Fibroblast of villous mesenchyme (primary cell): Measurements from ENCODE around the gene SMARCC2. TPM values are rescaled to one million over a fixed set of nuclear protein-coding genes. Genes with fewer than 3 reads are reported as not detected.

ENCODE experiments used
- DNase-seq: peaks from one replicate; pipeline ENCODE4 v3.0.0-alpha.2; 2010; ENCODE audit warnings: low read depth
- H3K4me3 ChIP-seq: 2 replicates; pipeline ENCODE4 v1.5.1; 2011; ENCODE audit warnings: low read depth, mild to moderate bottlenecking, low read length
- CTCF ChIP-seq: IDR thresholded peaks from 2 replicates; pipeline ENCODE4 v1.5.1; 2012; ENCODE audit warnings: low read depth, mild to moderate bottlenecking, low read length; ENCODE audit not compliant: insufficient read depth
- total RNA-seq: library from RNA; depleted of rRNA; stranded (reverse); fragments of >200 nt; gene quantifications from 2 replicates; pipeline ENCODE4 v1.2.3, GENCODE V29; 2012

The SMARCC2 gene
- total RNA-seq, 1 donor, result 67.8 TPM

- no peak overlapping the region for H3K4me3 ChIP-seq
- DNase-seq, result no peak
- no peak for TF ChIP-seq CTCF
Observed at GRCh38 chr12:56124133-56124532, 65.2 kb downstream of the SMARCC2 start.

- TF ChIP-seq CTCF, result no peak
- no peak for DNase-seq
- H3K4me3 ChIP-seq, result no peak overlapping the region
Observed at GRCh38 chr12:56122637-56123036, 66.6 kb downstream of the SMARCC2 start.

DNA sequence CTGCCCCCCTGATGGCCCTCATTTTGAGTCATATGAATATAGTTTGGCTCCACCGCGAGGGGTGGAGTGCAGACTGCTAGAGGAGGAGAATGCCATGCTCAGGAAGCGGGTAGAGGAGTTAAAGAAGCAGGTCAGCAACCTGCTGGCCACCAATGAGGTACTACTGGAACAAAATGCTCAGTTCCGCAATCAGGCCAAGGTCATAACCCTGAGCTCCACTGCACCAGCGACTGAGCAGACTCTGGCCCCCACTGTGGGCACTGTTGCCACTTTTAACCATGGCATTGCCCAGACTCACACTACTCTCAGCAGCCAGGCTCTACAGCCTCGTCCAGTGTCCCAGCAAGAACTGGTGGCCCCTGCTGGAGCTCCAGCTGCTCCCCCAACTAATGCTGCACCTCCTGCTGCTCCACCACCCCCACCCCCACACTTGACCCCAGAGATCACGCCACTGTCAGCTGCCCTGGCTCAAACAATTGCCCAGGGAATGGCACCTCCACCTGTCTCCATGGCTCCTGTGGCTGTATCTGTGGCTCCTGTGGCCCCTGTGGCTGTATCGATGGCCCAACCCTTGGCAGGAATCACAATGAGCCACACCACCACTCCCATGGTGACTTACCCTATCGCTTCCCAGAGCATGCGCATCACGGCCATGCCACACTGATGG lies 67.9 kb downstream of the SMARCC2 start:
- no peak for DNase-seq
- H3K4me3 ChIP-seq, result no peak overlapping the region
- TF ChIP-seq CTCF, result no peak

DNA sequence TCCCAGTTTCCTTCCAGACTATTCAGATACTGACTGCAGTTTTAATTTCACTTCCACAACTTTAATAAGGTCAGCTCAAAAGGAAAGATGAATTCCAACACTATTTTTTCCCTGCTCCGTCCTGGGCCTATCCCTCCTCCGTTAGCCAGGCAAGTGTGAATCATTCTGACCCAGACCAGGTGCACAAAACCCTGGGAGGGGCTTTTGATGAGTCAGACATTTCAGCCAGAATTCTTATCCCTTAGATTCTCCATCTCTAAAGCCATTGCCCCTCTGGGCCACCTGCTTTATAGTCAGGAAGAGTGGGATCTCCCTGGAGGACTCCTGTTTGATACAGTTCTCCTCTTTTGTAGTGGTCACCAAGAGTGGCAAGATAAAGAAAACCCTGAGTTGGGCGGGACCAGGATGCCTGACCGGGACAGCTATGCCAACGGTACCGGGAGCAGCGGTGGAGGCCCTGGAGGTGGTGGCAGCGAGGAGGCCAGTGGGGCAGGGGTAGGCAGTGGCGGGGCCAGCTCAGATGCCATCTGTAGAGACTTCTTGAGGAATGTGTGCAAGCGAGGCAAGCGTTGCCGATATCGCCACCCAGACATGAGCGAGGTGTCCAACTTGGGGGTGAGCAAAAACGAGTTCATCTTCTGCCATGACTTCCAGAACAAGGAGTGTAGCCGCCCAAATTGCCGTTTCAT lies 69.0 kb downstream of the SMARCC2 start:
- no peak for DNase-seq
- no peak overlapping the region for H3K4me3 ChIP-seq
- TF ChIP-seq CTCF, result no peak

DNA sequence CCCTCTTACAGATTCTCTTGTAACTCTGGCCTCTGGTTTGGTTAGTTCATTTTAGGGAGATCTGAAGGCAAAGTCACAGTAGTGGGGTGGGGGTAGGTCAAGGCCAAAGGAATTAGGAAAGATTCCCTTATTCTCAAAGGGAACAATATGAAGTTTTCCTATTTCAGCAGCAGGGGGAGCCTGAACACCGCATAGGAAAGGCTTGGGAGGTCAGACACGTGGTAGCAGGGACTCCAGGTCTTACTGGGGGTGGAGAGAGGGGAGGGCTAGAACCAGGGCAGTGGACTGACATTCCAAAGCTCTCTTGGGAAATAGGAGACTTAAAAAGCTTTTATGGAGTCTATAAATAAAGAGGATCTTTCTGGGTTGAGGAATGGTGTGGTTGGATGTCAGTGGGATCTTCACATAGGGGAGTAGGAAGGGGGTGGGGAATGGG lies 69.9 kb downstream of the SMARCC2 start:
- no peak overlapping the region for H3K4me3 ChIP-seq
- TF ChIP-seq CTCF, result peak; percentile 79
- DNase-seq, result peak; percentile 99

GRCh38 chr12:56118688-56119357 lies 70.5 kb downstream of the SMARCC2 start:
- no peak for TF ChIP-seq CTCF

More at GRCh38 chr12:56118688-56119357, 70.5 kb downstream of the SMARCC2 start:
- no peak for DNase-seq
- H3K4me3 ChIP-seq, result peak overlapping the region; percentile 71
